Ovary (tissue), 9 donors: ENCODE measurements around the gene AMBP. TPM values are rescaled to one million over a fixed set of nuclear protein-coding genes. Genes with fewer than 3 reads are reported as not detected.

ENCODE experiments used
- DNase-seq, 5 donors: peaks; one replicate each; pipeline ENCODE4 v3.0.0-alpha.2; 2019 to 2020
- H3K27ac ChIP-seq, 2 donors: fragments of 200-600 bp; one replicate each; pipeline versions ENCODE4 v1.5.1 to v1.8.0; 2019 to 2022
- H3K27me3 ChIP-seq: fragments of 200-600 bp; one replicate; pipeline ENCODE4 v1.8.0; 2022
- H3K36me3 ChIP-seq: fragments of 200-600 bp; sonication (generic); one replicate; pipeline ENCODE4 v1.5.1; 2019
- H3K4me1 ChIP-seq: one replicate; pipeline ENCODE4 v1.8.1; 2013; ENCODE audit warnings: mild to moderate bottlenecking, moderate library complexity; ENCODE audit not compliant: insufficient read depth
- H3K4me3 ChIP-seq: fragments of 200-600 bp; sonication (generic); one replicate; pipeline ENCODE4 v1.5.1; 2017
- H3K9me3 ChIP-seq, 2 donors: fragments of 200-600 bp in 1 of 2; sonication (generic) in 1 of 2; one replicate each; pipeline versions ENCODE4 v1.5.1 to v1.8.1; 2013 to 2019; ENCODE audit warnings: mild to moderate bottlenecking in 1 of 2, moderate library complexity in 1 of 2
- EP300 ChIP-seq: sonication (generic); formaldehyde crosslinking; IDR thresholded peaks from one replicate; pipeline ENCODE4 v1.6.1; 2017; ENCODE audit warnings: antibody characterized with exemption
- POLR2A ChIP-seq: fragments of 450-650 bp; IDR thresholded peaks from one replicate; pipeline ENCODE4 v1.6.1; 2017; ENCODE audit warnings: antibody characterized with exemption, mild to moderate bottlenecking, moderate library complexity
- WGBS, 3 donors: extraction: QIAGEN DNeasy Blood & Tissue Kit in 1 of 3; methylation state at CpG; one replicate each; pipeline versions ENCODE4 v1.1.5 to v1.1.7; 2013 to 2017; 5-methylcytosine and 5-hydroxymethylcytosine counted together
- intact Hi-C, 4 donors: fragments of 100-400 bp; cut with DNase I; formaldehyde crosslinking; loops; one replicate each; pipeline versions ENCODE4 v1.11.0 to v1.15.1; 2022 to 2023
- polyA plus RNA-seq, 2 donors: library from polyadenylated mRNA; stranded (reverse); fragments of 200-250 nt in 1 of 2; fragments of 350-450 nt in 1 of 2; fragmentation: Illumina TruSeq in 1 of 2; extraction: RNeasy Lipid Tissue Mini Kit (QIAGEN cat#74804) in 1 of 2; gene quantifications; one replicate each; pipeline ENCODE4 v1.2.3, GENCODE V29; 2013 to 2014
- total RNA-seq, 7 donors: library from RNA; depleted of rRNA in 2 of 7; stranded (reverse); fragments of >200 nt in 2 of 7; fragmentation: NEBNext Ultra II Directional in 3 of 7; extraction: Animal tissue kit (Norgen Biotek cat#: 25700) in 3 of 7; gene quantifications; one replicate each; pipeline versions ENCODE4 v1.1.0 to v1.2.4, GENCODE V29; 2016 to 2023
- TF ChIP-seq, protein P1 (sequence below), 3 donors: fragments of 450-650 bp in 2 of 3; fragments of 200-600 bp in 1 of 3; IDR thresholded peaks; one replicate each; pipeline versions ENCODE4 v1.5.1 to v1.8.0; 2016 to 2022; ENCODE audit warnings: antibody characterized with exemption in 3 of 3, mild to moderate bottlenecking in 1 of 3
- donor health status: DM: no; HTN: no; CAD: no; lungs with moderate emphysema.
- donor health status: DM: no; HTN: no; CAD: no.
- donor health status: Bipolar disorder and iron deficiency.
- donor health status: DM: yes; HTN: yes; CAD: no.
- donor health status: DM: no; HTN: no; CAD: no.
- donor health status: DM: yes; HTN: yes; CAD: no.

AMBP gene
- total and polyA plus RNA-seq, 9 donors: 0.15 to 3.9 (median 0.62) TPM; not detected in 3

DNA sequence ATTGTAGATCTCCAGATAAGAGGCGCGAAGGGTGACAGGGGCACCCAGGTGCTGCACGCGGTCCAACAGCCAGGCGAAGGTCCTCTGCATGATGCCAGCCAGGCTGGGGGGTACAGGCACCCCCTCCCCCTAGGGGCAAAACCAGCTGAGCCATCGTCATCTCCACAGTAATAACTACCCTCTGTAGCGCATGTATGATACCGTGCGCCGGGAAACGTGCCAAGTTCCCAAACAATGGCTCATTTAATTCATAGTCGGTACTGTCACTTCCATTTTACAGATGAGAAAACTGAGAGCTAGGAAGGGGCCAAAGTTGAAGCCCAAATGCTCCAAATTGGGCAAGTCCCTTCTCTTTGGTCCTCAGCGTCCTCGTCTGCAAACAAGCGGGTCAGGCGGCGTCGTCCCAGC lies 19.5 kb upstream of the AMBP start:
- no peaks in the 10 kb centered on the region for H3K36me3 ChIP-seq
- TF ChIP-seq EP300 (no peak), POLR2A (no peak)
- TF ChIP-seq, protein P1, sequence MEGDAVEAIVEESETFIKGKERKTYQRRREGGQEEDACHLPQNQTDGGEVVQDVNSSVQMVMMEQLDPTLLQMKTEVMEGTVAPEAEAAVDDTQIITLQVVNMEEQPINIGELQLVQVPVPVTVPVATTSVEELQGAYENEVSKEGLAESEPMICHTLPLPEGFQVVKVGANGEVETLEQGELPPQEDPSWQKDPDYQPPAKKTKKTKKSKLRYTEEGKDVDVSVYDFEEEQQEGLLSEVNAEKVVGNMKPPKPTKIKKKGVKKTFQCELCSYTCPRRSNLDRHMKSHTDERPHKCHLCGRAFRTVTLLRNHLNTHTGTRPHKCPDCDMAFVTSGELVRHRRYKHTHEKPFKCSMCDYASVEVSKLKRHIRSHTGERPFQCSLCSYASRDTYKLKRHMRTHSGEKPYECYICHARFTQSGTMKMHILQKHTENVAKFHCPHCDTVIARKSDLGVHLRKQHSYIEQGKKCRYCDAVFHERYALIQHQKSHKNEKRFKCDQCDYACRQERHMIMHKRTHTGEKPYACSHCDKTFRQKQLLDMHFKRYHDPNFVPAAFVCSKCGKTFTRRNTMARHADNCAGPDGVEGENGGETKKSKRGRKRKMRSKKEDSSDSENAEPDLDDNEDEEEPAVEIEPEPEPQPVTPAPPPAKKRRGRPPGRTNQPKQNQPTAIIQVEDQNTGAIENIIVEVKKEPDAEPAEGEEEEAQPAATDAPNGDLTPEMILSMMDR (IDR thresholded peaks at IDR 0.05): no peak
- DNase-seq: peak in 3 of 5 donors; percentile 37 to 48 (median 42)
- 21 to 23% (median 23%) methylated on average over 18 of the region's 18 CpGs for WGBS, 3 donors
- peaks cover 5% of the 10 kb centered on the region for H3K4me1 ChIP-seq
- H3K9me3 ChIP-seq: peaks cover 0 to 3% of the 10 kb centered on the region in 2 donors
- no peak overlapping the region for H3K27ac ChIP-seq
- H3K4me3 ChIP-seq: peak overlapping the region; percentile 19
- intact Hi-C loops: no loop called here
- no peaks in the 10 kb centered on the region for H3K27me3 ChIP-seq

- intact Hi-C loops: no loop called here
- no peak for TF ChIP-seq EP300
- no peak for TF ChIP-seq POLR2A
- TF ChIP-seq, protein P1 (IDR thresholded peaks at IDR 0.05): no peak
- H3K36me3 ChIP-seq: no peaks in the 10 kb centered on the region
- no peak overlapping the region for H3K27ac ChIP-seq
- 78 to 81% (median 80%) methylated on average over 14 of the region's 14 CpGs for WGBS, 3 donors
- DNase-seq: peak in 1 of 5 donors; percentile 25
- H3K4me1 ChIP-seq: peaks cover 5% of the 10 kb centered on the region
- H3K27me3 ChIP-seq: no peaks in the 10 kb centered on the region
- H3K4me3 ChIP-seq: no peak overlapping the region
- peaks cover 0 to under 1% of the 10 kb centered on the region in 2 donors for H3K9me3 ChIP-seq
Measured at GRCh38 chr9:114096866-114097612, 18.9 kb upstream of the AMBP start.

DNA sequence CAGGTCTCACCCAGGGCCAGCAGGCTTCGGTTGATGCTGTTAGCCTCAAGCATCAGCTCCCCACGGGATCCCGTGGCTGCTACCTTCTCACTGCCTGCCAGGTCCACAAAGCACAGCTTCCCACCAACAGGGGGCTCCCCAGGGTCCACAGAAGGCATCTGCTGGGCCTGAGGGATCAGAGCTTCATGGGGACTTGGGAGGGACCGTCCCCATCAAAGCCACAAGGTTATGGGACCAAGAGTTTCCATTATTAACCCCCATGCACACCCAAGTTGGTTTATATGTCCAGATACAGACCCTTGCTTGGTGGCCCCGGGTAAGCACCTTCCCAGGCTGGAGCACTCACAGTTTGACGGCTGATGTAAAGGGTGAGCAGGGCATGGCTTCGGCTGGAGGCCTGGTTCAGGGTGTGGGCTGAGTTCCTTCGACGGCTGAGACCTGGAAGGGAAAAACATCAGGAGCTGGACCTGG lies 18.0 kb upstream of the AMBP start:
- TF ChIP-seq, protein P1 (IDR thresholded peaks at IDR 0.05): no peak
- TF ChIP-seq POLR2A (no peak), EP300 (no peak)
- Histone ChIP-seq H3K27me3 (no peaks in the 10 kb centered on the region), H3K4me3 (no peak overlapping the region), H3K27ac (no peak overlapping the region), H3K36me3 (no peaks in the 10 kb centered on the region), H3K4me1 (peaks cover 5% of the 10 kb centered on the region), H3K9me3 (no peaks in the 10 kb centered on the region)
- intact Hi-C loops: no loop called here
- WGBS, 3 donors: 81 to 89% (median 84%) methylated on average over 9 of the region's 9 CpGs
- peak in 1 of 5 donors; percentile 23 for DNase-seq

GRCh38 chr9:114094971-114095370 lies 16.9 kb upstream of the AMBP start:
- peak in 1 of 5 donors; percentile 25 for DNase-seq
- Histone ChIP-seq H3K27me3 (no peaks in the 10 kb centered on the region), H3K9me3 (no peaks in the 10 kb centered on the region), H3K4me1 (peaks cover 5% of the 10 kb centered on the region), H3K27ac (no peak overlapping the region), H3K36me3 (no peaks in the 10 kb centered on the region), H3K4me3 (no peak overlapping the region)
- intact Hi-C loops: no loop called here
- 96 to 98% (median 97%) methylated on average over 12 of the region's 12 CpGs for WGBS, 3 donors
- TF ChIP-seq POLR2A: no peak
- TF ChIP-seq EP300: no peak
- TF ChIP-seq, protein P1 (IDR thresholded peaks at IDR 0.05): no peak
